ENCODE measurements around the gene CD37.
"Not testable (repeated sequence)": the region's sequence is repeated elsewhere in the genome, so short reads cannot be mapped to it uniquely, and the experiment has no call there.

CD37 gene

DNA sequence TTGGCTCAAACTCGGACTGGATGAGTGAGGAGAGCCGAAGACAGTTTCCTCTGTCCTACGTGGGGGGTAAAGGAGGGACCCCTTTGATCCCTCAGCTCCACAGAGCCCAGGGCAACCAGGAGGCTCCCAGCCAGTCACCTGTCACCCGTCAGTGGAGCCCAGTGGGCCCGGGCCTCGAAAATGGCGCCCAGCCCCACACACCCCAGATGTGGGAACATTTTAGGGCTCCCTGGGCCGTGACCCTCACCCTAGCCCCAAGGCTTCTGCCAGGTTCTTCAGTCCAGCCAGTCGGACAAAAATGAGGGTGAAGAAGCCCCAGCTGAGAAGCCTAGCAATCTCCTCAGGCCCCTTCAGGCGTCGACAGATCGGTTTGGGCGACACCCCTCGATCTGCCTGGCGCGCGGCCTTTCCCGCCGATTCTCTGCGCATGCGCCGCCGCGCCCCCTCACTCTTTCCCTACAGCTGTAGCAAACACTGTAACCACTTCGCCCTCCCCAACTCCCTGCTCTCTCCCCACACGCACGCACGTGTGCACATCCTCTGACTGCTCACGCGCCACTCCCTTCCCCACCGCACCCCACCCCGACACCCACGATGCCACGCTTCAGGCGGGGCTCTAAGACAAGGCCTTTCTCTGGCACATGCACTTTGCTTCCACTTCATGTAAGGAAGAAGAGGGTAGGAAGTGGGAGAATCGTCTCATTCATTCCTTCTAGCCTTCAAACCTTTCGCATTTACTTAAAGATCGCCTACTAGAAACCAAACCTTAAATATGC lies 10.2 kb upstream of the CD37 start, which contains the start of gene SLC6A16:
Gene SLC6A16 (minus strand): TSS at position 391 of the 776 bp plus-strand sequence. CDS start 13,844 bp downstream, outside the sequence.
- no peak for TF ChIP-seq CTCF (IDR thresholded peaks at IDR 0.05; ENCODE audit: extremely low read depth, missing control alignments)
- DNase-seq (ENCODE audit: low spot score), result no peak

- not testable (repeated sequence) for DNase-seq (ENCODE audit: low spot score)
Observed at GRCh38 chr19:49325756-49326155, 9.4 kb upstream of the CD37 start.

DNA sequence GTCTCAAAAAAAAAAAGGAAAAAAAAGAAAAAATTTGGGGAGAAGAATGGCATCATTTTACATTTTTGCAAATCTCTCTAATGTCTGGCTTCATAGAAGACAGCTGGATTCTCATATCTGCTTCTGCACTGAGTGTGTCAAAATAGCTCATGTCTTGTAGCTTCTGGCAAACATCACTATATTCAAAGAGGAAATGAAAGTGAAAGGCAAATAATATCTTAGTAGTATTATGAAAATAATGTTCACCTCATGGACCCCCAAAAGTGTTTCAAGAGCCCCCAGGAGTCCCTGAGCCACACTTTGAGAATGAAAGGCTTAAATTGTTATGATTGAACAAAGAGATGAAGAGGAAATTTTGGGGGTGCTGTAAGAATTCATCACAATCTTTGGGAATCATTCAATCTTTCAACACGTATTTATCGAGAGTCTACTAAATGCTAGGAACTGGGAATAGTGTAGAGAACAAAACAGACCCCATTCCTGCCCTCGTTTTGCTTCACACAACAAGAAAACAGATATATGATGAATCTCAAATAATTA lies 9.0 kb upstream of the CD37 start:
- TF ChIP-seq CTCF (IDR thresholded peaks at IDR 0.05; ENCODE audit: extremely low read depth, missing control alignments), result no peak
- DNase-seq (ENCODE audit: low spot score), result peak; percentile 82

DNA sequence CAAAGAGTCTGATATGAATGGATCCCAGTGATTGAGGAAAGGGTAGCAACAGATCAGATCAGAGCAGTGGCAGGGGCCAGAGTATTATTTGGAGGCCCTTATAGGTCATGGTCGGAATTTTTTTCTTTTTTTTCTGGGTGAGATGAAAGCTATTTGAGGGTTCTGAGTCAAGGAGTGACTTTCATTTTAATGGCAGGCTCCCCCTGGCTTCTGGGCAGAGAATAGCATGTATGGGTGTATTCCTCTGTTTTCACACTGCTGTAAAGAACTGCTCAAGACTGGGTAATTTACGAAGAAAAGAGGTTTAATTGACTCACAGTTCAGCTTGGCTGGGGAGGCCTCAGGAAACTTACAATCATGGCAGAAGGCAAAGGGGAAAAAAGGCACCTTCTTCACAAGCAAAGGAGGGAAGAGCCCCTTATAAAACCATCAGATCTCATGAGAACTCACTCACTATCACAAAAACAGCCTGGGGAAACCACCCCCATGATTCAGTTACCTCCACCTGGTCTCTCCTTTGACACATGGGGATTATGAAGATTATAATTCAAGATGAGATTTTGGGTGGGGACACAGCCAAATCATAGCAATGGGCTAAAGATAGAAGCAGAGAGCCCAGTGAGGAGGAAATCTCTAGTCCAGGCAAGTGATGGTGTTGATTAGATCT lies 7.2 kb upstream of the CD37 start:
- peak; percentile 69 for DNase-seq (ENCODE audit: low spot score)
- peak; percentile 25 for TF ChIP-seq CTCF (IDR thresholded peaks at IDR 0.05; ENCODE audit: extremely low read depth, missing control alignments)

DNA sequence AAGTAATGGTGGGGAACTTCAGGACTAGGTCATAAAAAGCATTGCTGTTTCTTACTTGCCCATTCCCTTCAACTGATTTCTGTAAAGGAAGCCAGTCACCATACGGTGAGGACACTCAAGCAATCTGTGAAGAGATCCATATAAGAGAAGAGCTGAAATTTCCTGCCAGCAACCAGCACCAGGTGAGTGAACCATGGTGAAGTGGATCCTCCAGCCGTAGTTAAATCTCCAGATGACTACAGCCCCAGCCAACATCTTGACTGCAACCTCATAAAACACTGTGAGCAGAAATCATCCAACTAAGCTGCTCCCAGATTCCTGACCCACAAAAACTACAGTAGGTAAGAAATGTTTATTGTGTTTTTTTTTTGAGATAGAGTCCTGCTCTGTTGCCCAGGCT lies 6.5 kb upstream of the CD37 start:
- no peak for DNase-seq (ENCODE audit: low spot score)

DNA sequence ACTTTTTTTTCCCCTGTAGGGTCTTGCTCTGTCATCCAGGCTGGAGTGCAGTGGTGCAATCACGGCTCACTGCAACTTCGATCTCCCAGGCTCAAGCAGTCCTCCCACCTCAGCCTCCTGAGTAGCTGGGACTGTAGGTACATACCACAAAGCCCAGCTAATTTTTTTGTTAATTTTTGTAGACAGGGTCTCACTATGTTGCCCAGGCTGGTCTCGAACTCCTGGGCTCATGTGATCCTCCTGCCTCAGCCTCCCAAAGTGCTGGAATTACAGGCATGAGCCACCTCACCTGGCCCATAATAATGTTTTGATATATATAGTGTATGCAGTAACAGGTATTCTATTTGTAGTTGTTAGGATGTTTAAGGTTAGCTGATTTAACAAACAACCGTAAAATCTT lies 4.0 kb upstream of the CD37 start:
- DNase-seq (ENCODE audit: low spot score), result not testable (repeated sequence)

More for the DNA sequence above, 6.5 kb upstream of the CD37 start:
- no peak for TF ChIP-seq CTCF (IDR thresholded peaks at IDR 0.05; ENCODE audit: extremely low read depth, missing control alignments)

DNA sequence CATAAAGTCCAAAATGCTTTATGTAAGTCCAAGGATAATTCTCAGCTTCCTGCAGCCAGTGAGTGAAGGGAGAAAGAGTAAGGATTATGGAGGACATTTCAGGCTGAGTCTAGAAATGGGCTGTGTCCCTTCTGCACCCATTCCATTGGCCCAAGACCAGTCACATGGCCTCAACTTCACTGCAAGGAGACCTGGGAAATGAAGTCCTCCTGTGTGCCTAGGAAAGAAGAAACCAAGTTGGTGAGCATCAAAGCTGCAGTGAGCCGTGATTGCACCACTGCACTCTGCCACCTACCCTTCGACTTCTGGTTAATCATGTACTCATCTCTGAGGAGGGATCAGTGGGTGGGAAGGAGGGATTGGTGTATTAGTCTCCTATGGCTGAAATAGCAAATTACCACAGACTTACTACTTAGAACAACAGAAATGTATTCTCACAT lies 3.6 kb upstream of the CD37 start:
- no peak for TF ChIP-seq CTCF (IDR thresholded peaks at IDR 0.05; ENCODE audit: extremely low read depth, missing control alignments)
- DNase-seq (ENCODE audit: low spot score), result peak; percentile 80

GRCh38 chr19:49332691-49333417 lies 2.4 kb upstream of the CD37 start:
- DNase-seq (ENCODE audit: low spot score), result not testable (repeated sequence)

Data from GM20000 (cell line).